Coronary artery (tissue), 2 donors: ENCODE data around the gene MYBPHL.

Source experiments
- DNase-seq: peaks from one replicate; pipeline ENCODE4 v3.0.0-alpha.2; 2017; ENCODE audit warnings: low spot score
- H3K27ac ChIP-seq, 2 donors: fragments of 200-600 bp; sonication (generic); one replicate each; pipeline ENCODE4 v1.5.1; 2016 to 2019
- H3K4me3 ChIP-seq: fragments of 200-600 bp; sonication (generic); 2 replicates; pipeline ENCODE4 v1.5.1; 2016; ENCODE audit warnings: mild to moderate bottlenecking, moderate library complexity
- CTCF ChIP-seq: fragments of 200-600 bp; sonication (generic); IDR thresholded peaks from one replicate; pipeline ENCODE4 v1.5.1; 2019; ENCODE audit warnings: antibody characterized with exemption

The MYBPHL gene

GRCh38 chr1:109268431-109269211, 38.2 kb downstream of the MYBPHL start:
- no peak overlapping the region for H3K4me3 ChIP-seq
- H3K27ac ChIP-seq: no peak overlapping the region
- DNase-seq: peak; percentile 64
- no peak for TF ChIP-seq CTCF

DNA sequence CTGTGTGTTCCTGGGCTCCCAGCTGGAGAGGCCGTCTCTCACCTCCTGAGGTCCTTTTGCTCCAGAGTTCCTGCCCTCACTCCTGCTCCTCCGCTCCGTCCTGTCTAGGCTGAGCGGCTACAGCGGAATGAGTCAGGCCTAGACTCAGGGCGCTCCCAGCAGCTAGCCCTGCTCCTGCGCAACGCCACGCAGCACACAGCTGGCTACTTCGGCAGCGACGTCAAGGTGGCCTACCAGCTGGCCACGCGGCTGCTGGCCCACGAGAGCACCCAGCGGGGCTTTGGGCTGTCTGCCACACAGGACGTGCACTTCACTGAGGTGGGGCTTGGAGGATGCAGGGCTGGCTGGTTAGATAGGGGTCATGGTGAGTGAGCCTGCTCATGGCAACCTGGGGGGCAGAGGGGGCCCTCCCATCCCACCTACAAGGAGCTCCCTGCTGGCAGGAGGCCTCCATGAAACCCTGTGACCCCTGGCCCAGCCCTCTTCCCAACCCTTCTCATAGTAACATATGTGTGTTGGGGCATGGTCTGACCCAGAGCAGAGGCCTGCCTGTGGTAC, 39.0 kb downstream of the MYBPHL start:
- no peak for TF ChIP-seq CTCF
- Histone ChIP-seq H3K4me3 (no peak overlapping the region), H3K27ac (no peak overlapping the region)
- DNase-seq: peak; percentile 69

GRCh38 chr1:109266965-109267364, 39.8 kb downstream of the MYBPHL start:
- Histone ChIP-seq H3K27ac (no peak overlapping the region), H3K4me3 (no peak overlapping the region)
- TF ChIP-seq CTCF: no peak
- peak; percentile 67 for DNase-seq

- TF ChIP-seq CTCF: no peak
- DNase-seq: no peak
- Histone ChIP-seq H3K4me3 (no peak overlapping the region), H3K27ac (no peak overlapping the region)
Observed at GRCh38 chr1:109265741-109266330, 41.0 kb downstream of the MYBPHL start.

- DNase-seq: no peak
- H3K4me3 ChIP-seq: no peak overlapping the region
- no peak for TF ChIP-seq CTCF
- H3K27ac ChIP-seq: no peak overlapping the region
Observed at GRCh38 chr1:109265016-109265415, 41.8 kb downstream of the MYBPHL start.

GRCh38 chr1:109264379-109264755, 42.4 kb downstream of the MYBPHL start:
- DNase-seq: no peak
- no peak for TF ChIP-seq CTCF
- Histone ChIP-seq H3K27ac (no peak overlapping the region), H3K4me3 (no peak overlapping the region)
